Trophoblast cell (in vitro differentiated cells and primary cell): Measurements from ENCODE around the gene NADK.

ENCODE experiments used
- DNase-seq, 2 donors: peaks; one replicate each; pipeline ENCODE4 v3.0.0-alpha.2; 2016
- H2AFZ ChIP-seq: 2 replicates; pipeline ENCODE4 v1.6.1; 2013; ENCODE audit warnings: low read length, moderate library complexity, mild to moderate bottlenecking; ENCODE audit not compliant: insufficient read depth, poor library complexity
- H2AK5ac ChIP-seq: 2 replicates; pipeline ENCODE4 v1.6.1; 2013; ENCODE audit warnings: mild to moderate bottlenecking, low read length
- H2BK120ac ChIP-seq: 2 replicates; pipeline ENCODE4 v1.6.1; 2013; ENCODE audit warnings: low read length, mild to moderate bottlenecking, moderate library complexity; ENCODE audit not compliant: insufficient read depth, poor library complexity
- H2BK12ac ChIP-seq: 2 replicates; pipeline ENCODE4 v1.6.1; 2013; ENCODE audit warnings: mild to moderate bottlenecking, low read length, moderate library complexity
- H2BK5ac ChIP-seq: 2 replicates; pipeline ENCODE4 v1.6.1; 2013; ENCODE audit warnings: low read length, low read depth, moderate library complexity, mild to moderate bottlenecking; ENCODE audit not compliant: poor library complexity
- H3K14ac ChIP-seq: 2 replicates; pipeline ENCODE4 v1.6.1; 2013; ENCODE audit warnings: mild to moderate bottlenecking, low read length
- H3K18ac ChIP-seq: 2 replicates; pipeline ENCODE4 v1.6.1; 2013; ENCODE audit warnings: mild to moderate bottlenecking, low read length
- H3K23ac ChIP-seq: 2 replicates; pipeline ENCODE4 v1.6.1; 2013; ENCODE audit warnings: low read length
- H3K27ac ChIP-seq: 2 replicates; pipeline ENCODE4 v1.5.1; 2013; ENCODE audit warnings: low read depth, mild to moderate bottlenecking, inconsistent platforms, low read length, moderate library complexity
- H3K27me3 ChIP-seq: 2 replicates; pipeline ENCODE4 v1.6.1; 2013; ENCODE audit warnings: inconsistent platforms, mild to moderate bottlenecking, low read length, moderate library complexity; ENCODE audit not compliant: insufficient read depth
- H3K36me3 ChIP-seq, 2 experiments: 1 replicate in 1 of 2; 2 replicates in 1 of 2; pipeline ENCODE4 v1.6.1; 2013; ENCODE audit warnings: low read length in 2 of 2, mild to moderate bottlenecking in 2 of 2, moderate library complexity in 1 of 2; ENCODE audit not compliant: insufficient read depth in 2 of 2, control insufficient read depth in 1 of 2
- H3K4ac ChIP-seq: 2 replicates; pipeline ENCODE4 v1.6.1; 2013; ENCODE audit warnings: low read depth, mild to moderate bottlenecking, low read length, moderate library complexity
- H3K4me1 ChIP-seq, 2 experiments: 1 replicate in 1 of 2; 2 replicates in 1 of 2; pipeline ENCODE4 v1.6.1; 2013; ENCODE audit warnings: low read length in 2 of 2, mild to moderate bottlenecking in 2 of 2, moderate library complexity in 1 of 2; ENCODE audit not compliant: insufficient read depth in 2 of 2, control insufficient read depth in 1 of 2
- H3K4me2 ChIP-seq: 2 replicates; pipeline ENCODE4 v1.6.1; 2013; ENCODE audit warnings: inconsistent platforms, mild to moderate bottlenecking, low read length, moderate library complexity
- H3K4me3 ChIP-seq: 2 replicates; pipeline ENCODE4 v1.5.1; 2013; ENCODE audit warnings: mild to moderate bottlenecking, low read depth, low read length, inconsistent platforms
- H3K79me1 ChIP-seq: one replicate; pipeline ENCODE4 v1.6.1; 2013; ENCODE audit warnings: low read length
- H3K79me2 ChIP-seq: 2 replicates; pipeline ENCODE4 v1.6.1; 2013; ENCODE audit warnings: low read length, mild to moderate bottlenecking; ENCODE audit not compliant: control insufficient read depth, insufficient read depth, poor library complexity
- H3K9ac ChIP-seq: 2 replicates; pipeline ENCODE4 v1.6.1; 2013; ENCODE audit warnings: mild to moderate bottlenecking, low read length
- H3K9me3 ChIP-seq: 2 replicates; pipeline ENCODE4 v1.6.1; 2013; ENCODE audit warnings: low read depth, mild to moderate bottlenecking, control low read depth, inconsistent platforms, low read length; ENCODE audit not compliant: insufficient read depth
- H4K12ac ChIP-seq: 2 replicates; pipeline ENCODE4 v1.6.1; 2013; ENCODE audit warnings: low read depth, mild to moderate bottlenecking, low read length, moderate library complexity
- H4K8ac ChIP-seq: 2 replicates; pipeline ENCODE4 v1.6.1; 2013; ENCODE audit warnings: low read depth, mild to moderate bottlenecking, low read length, moderate library complexity
- H4K91ac ChIP-seq: one replicate; pipeline ENCODE4 v1.6.1; 2013; ENCODE audit warnings: low read depth, mild to moderate bottlenecking, low read length, moderate library complexity
- WGBS: extraction: QIAGEN DNeasy Blood & Tissue Kit; methylation state at CpG from one replicate; pipeline ENCODE4 v1.1.7; 2013; ENCODE audit warnings: missing lambda C conversion rate; ENCODE audit not compliant: insufficient read length, insufficient coverage; ENCODE audit errors: extremely low coverage; 5-methylcytosine and 5-hydroxymethylcytosine counted together

The NADK gene

DNA sequence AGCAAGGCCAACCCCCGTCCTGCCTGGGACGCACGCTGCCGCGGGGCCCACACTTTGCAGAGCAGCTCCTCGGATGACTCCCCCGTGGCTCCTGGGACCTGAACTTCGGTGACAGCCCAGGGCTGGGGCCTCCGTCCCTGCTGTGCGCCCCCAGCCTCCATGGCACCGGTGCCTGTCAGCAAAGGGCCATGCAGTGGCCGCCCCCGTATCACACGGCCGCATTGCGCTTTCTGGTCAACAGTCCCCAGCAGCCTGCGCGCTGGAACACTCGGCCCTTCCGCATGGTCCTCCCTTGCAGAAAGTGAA is 18.0 kb downstream of the NADK start:
- no peak overlapping the region for H3K23ac ChIP-seq
- peaks cover 2% of the 10 kb centered on the region for H3K9me3 ChIP-seq
- no peak overlapping the region for H4K12ac ChIP-seq
- H2AK5ac ChIP-seq, result no peak overlapping the region
- no peaks in the 10 kb centered on the region for H3K27me3 ChIP-seq
- no peak for DNase-seq
- H3K79me1 ChIP-seq, result peaks cover 4% of the 10 kb centered on the region
- no CpG with 5 or more reads among the region's 20 CpGs for whole genome bisulfite sequencing
- no peak overlapping the region for H2BK5ac ChIP-seq
- no peak overlapping the region for H4K91ac ChIP-seq
- H2BK120ac ChIP-seq, result no peak overlapping the region
- H2AFZ ChIP-seq, result no peak overlapping the region
- no peak overlapping the region for H3K9ac ChIP-seq
- no peak overlapping the region for H2BK12ac ChIP-seq
- peaks cover 3% of the 10 kb centered on the region for H3K79me2 ChIP-seq
- H3K14ac ChIP-seq, result no peak overlapping the region
- peaks cover 72 to 83% of the 10 kb centered on the region in 2 experiments for H3K36me3 ChIP-seq
- H3K4me2 ChIP-seq, result no peak overlapping the region
- H4K8ac ChIP-seq, result no peak overlapping the region
- H3K18ac ChIP-seq, result no peak overlapping the region
- peaks cover 7 to 18% of the 10 kb centered on the region in 2 experiments for H3K4me1 ChIP-seq
- H3K4me3 ChIP-seq, result no peak overlapping the region
- H3K4ac ChIP-seq, result no peak overlapping the region
- H3K27ac ChIP-seq, result no peak overlapping the region

DNA sequence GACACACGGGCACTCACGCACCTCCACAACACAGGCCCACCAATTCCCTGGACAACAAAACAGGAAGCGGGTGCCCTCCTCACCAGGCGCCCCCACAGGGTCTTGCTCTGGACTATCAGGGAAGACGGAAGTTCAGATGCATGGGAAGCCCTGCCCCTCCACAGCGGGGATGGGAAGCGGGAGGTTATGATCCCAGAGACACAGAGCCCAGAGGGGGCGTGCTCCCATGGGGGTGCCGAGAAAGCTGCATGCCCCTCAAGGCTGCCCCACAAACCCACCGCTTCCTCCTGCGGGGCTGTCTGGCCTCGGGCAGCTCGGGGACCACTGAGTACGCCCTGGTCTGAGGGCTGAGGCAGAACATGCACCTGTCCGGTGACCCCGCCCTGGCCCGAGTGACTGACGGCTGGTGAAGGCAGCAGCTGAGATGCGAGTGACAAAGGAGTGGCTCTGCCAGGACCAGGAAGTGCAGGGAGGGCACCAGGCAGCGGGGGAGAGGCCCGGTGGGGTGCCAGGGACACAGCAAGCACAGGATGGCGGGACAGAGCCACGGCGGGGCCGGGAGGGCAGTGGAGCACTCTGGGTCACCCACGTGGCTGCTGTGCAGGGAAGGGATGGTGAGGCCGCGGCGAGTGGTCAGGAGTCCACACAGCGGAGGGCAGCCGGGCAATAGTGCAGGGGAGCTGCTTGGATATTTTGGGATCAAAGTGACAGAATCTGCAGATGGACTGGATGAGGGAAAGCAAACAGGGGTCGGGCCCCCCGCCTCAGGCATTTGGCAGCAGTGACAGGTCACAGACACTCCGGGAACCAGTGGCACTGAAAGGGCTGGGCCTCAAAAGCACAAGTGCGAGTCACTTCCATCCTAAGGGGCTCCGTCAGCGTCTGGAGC is 18.6 kb downstream of the NADK start:
- H2BK120ac ChIP-seq, result no peak overlapping the region
- WGBS, result no CpG with 5 or more reads among the region's 37 CpGs
- DNase-seq, result no peak
- H2BK5ac ChIP-seq, result no peak overlapping the region
- no peak overlapping the region for H4K8ac ChIP-seq
- H3K4me1 ChIP-seq, result peaks cover 7 to 18% of the 10 kb centered on the region in 2 experiments
- no peak overlapping the region for H3K9ac ChIP-seq
- H3K23ac ChIP-seq, result no peak overlapping the region
- H3K4me3 ChIP-seq, result no peak overlapping the region
- H3K4me2 ChIP-seq, result no peak overlapping the region
- H4K12ac ChIP-seq, result no peak overlapping the region
- H4K91ac ChIP-seq, result no peak overlapping the region
- H3K79me1 ChIP-seq, result peaks cover 4% of the 10 kb centered on the region
- H3K27ac ChIP-seq, result no peak overlapping the region
- H2AFZ ChIP-seq, result no peak overlapping the region
- peak overlapping the region; percentile 2 for H3K4ac ChIP-seq
- no peak overlapping the region for H2AK5ac ChIP-seq
- H3K27me3 ChIP-seq, result no peaks in the 10 kb centered on the region
- peaks cover 3% of the 10 kb centered on the region for H3K79me2 ChIP-seq
- H3K14ac ChIP-seq, result no peak overlapping the region
- H2BK12ac ChIP-seq, result no peak overlapping the region
- H3K18ac ChIP-seq, result no peak overlapping the region
- H3K9me3 ChIP-seq, result peaks cover 2% of the 10 kb centered on the region
- peaks cover 72 to 83% of the 10 kb centered on the region in 2 experiments for H3K36me3 ChIP-seq

DNA sequence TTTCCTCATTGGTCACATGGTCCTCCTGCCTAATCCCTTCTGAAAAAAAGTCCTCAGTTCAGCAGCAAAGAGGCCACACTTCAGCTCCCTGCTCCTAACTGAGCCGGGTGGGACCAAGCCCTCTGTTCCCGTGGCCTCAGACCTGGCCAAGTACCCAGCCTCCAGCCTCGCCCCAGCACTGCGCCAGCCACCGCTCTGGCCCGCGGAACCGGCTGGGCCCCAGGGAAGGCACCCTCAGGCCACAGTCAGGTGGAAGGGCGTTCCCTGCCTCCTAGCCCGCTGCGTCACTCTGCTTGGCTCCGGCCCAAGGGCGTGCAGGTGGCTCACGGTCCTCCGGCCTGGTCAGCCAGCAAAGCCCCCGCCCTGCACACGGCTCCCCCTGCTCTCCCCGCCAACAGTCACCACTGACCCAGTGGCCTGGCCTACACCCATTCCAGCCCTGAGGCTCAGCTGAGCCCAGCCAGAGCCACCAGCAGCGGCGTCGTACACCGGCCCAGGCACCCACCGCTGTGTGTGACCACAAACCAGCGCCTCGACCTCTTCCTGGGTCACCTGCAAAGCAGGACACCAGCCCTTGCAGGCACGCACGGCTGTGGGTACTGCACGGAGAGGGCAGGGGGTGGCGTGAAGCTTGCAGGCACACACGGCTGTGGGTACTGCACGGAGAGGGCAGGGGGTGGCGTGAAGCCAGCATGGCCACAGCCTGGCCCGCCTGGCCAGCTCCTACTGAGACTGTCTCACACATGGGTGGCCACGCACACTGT is 19.4 kb downstream of the NADK start:
- no peak overlapping the region for H2AFZ ChIP-seq
- H3K14ac ChIP-seq, result no peak overlapping the region
- no peak overlapping the region for H3K4me2 ChIP-seq
- peaks cover 3% of the 10 kb centered on the region for H3K79me2 ChIP-seq
- WGBS, result no CpG with 5 or more reads among the region's 34 CpGs
- H3K18ac ChIP-seq, result no peak overlapping the region
- peaks cover 2% of the 10 kb centered on the region for H3K9me3 ChIP-seq
- H3K27ac ChIP-seq, result no peak overlapping the region
- no peak overlapping the region for H2BK120ac ChIP-seq
- no peak overlapping the region for H2BK5ac ChIP-seq
- no peak overlapping the region for H3K4ac ChIP-seq
- H3K4me3 ChIP-seq, result no peak overlapping the region
- H3K27me3 ChIP-seq, result no peaks in the 10 kb centered on the region
- H2AK5ac ChIP-seq, result no peak overlapping the region
- DNase-seq, result peak; percentile 95 to 96
- peaks cover 73 to 84% of the 10 kb centered on the region in 2 experiments for H3K36me3 ChIP-seq
- no peak overlapping the region for H4K12ac ChIP-seq
- H2BK12ac ChIP-seq, result no peak overlapping the region
- H3K23ac ChIP-seq, result no peak overlapping the region
- peaks cover 7 to 13% of the 10 kb centered on the region in 2 experiments for H3K4me1 ChIP-seq
- H4K8ac ChIP-seq, result no peak overlapping the region
- H3K79me1 ChIP-seq, result peaks cover 4% of the 10 kb centered on the region
- no peak overlapping the region for H3K9ac ChIP-seq
- H4K91ac ChIP-seq, result no peak overlapping the region

DNA sequence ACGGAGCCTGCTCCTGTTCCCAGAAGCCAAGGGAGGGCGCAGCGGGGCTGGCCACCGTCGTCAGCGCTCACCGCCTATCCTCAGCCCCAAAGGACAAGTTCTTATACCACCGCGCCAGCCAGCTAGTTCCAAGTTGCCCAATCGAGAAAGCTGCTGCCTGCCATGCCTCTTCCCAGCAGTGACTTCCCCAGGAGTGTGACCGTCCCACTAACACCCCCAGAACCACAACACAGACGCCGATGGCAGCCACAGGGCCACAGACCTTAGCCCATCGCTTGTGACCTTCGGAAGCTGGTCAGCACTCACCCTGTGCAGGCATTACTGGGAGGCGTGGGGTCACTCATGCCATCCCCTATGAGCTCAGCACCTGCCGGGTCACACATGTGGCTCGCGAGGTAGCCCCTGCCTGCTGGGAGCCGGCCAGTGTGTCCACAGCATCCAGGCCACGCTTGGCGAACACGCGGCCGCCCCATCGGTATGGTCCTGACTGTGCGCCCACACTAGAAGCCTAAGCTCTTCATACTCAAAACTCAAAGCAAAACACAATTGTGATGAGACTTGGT is 20.1 kb downstream of the NADK start:
- H3K79me1 ChIP-seq, result peaks cover 4% of the 10 kb centered on the region
- no peak overlapping the region for H3K9ac ChIP-seq
- peak overlapping the region; percentile 60 for H3K14ac ChIP-seq
- H3K27ac ChIP-seq, result no peak overlapping the region
- peak overlapping the region; percentile 26 for H3K18ac ChIP-seq
- no peak overlapping the region for H3K23ac ChIP-seq
- no peak overlapping the region for H2BK12ac ChIP-seq
- peak overlapping the region; percentile 49 for H4K8ac ChIP-seq
- peaks cover 3% of the 10 kb centered on the region for H3K79me2 ChIP-seq
- H3K36me3 ChIP-seq, result peaks cover 80 to 90% of the 10 kb centered on the region in 2 experiments
- WGBS, result no CpG with 5 or more reads among the region's 27 CpGs
- no peak overlapping the region for H3K4me2 ChIP-seq
- H2BK5ac ChIP-seq, result no peak overlapping the region
- H3K9me3 ChIP-seq, result peaks cover 2% of the 10 kb centered on the region
- H4K12ac ChIP-seq, result peak overlapping the region; percentile 22
- peak overlapping the region; percentile 49 for H2AK5ac ChIP-seq
- H3K4ac ChIP-seq, result peak overlapping the region; percentile 35
- DNase-seq, result no peak
- no peaks in the 10 kb centered on the region for H3K27me3 ChIP-seq
- no peak overlapping the region for H2AFZ ChIP-seq
- H3K4me1 ChIP-seq, result peaks cover 3 to 9% of the 10 kb centered on the region in 2 experiments
- H2BK120ac ChIP-seq, result peak overlapping the region; percentile 34
- peak overlapping the region; percentile 72 for H4K91ac ChIP-seq
- no peak overlapping the region for H3K4me3 ChIP-seq
